GF-D8 (cell line): Measurements from ENCODE around the gene HMGN3.

Source experiments
- DNase-seq: peaks from one replicate; lab custom pipeline; 2025; lab: John Stamatoyannopoulos, UW

The HMGN3 gene

DNA sequence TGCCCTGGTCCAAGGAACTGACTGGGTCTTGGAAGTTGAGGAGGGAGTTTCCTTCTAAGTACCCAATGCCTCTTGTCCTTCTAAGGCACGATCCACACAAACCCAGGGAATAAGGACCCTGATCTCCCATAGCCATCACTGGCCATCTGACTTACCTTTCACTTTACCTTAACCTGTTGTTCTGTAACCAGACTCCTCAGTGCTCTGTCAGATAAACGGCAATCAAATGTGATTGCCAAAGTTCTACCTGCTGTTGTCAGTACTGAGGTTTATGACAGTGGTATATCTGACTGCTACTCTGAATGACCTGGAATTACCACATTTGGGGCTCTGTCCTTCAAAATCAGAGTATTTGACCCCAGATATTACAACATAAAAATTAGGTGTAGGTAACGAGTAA is 49.8 kb downstream of the HMGN3 start:
- no peak for DNase-seq

DNA sequence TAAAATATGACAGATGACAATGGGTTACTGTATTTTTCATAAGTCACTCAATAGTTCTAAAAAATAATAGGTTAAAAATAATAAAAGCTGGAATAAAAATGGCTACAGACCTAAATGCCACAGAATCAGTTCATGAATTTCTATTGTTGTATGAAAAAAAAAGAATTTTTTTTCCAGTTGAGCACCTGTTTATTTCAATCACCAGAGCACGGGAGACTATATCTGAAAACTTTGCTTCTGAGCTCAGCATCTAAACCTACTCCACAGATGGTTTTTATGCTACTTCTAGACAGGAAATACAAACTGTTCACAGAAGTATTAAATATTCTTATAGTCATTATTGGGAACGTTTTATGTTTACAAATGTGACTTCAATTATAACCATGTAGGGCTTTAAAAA is 50.4 kb downstream of the HMGN3 start:
- no peak for DNase-seq

DNA sequence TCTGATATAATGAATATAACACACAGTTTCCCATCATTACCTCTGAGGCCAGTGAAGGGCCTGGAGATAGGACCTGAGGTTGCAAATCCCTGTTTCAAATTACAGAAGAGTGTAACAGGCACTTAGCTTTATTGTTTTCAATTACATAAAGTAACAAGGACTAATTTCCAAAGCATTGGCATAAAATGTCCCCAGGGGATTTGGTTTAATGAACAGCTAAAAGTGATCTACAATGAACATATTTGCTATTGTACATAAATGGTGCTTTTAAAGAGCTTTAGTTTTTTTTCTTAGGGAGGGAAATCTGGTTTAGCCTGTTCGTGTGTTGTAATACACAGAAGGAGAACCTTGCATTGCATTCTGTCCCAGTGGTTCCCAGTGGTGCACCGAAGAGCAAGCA is 54.4 kb downstream of the HMGN3 start:
- no peak for DNase-seq

DNA sequence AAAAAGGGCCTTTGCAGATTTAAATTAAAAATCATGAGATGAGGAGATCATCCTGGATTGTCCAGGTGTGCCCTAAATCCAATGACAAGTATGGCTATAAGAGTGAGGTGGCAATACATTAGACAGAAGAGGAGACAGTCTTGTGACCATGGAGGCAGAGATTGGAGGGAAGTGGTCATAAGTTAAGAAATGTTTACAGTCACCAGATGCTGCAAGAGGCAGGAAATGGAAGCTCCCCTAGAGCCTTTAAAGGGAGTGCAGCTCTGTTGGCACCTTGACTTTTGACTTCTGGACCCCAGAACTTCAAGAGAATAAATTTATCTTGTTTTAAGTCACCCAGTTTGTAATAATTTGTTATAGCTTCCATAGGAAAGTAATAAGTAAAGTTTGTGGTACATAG is 61.1 kb downstream of the HMGN3 start:
- DNase-seq = peak; percentile 9

DNA sequence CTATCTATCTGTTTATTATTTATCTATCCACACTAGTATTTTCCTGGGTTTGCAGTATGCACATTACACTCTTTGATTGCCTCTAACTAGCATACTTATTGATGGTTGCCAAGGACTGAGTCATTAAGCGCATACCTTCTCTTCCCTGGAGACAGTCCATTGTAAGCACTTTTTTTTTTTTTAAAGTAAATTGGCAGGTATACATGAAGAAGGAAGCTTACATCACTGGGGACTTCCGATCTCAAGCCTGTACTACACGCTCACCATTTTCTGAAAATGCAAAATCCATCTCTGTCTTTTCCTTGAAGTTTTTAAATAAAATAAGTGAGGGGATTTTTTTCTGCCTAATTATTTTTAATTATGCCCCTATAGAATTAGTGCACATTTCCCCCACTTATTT is 63.5 kb downstream of the HMGN3 start:
- DNase-seq = no peak

DNA sequence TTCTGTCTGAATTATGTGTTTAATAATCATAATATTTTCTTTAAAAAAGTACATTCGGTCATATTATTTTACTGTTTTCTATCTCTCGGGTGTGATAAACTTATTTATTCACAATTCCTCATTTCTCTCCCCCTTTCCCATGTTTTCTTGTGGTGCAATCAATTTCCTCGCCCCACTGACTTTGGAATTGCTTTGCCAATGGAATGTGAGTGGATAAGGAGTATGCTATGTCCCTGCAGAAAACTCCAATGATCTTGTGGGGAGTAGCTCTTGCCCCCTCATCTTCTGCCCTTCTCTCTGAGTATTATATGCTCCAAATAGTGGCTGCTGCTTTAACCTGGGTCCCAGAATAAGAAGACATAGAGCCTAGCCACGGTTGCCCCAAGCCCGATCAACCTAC is 64.1 kb downstream of the HMGN3 start:
- DNase-seq = no peak

DNA sequence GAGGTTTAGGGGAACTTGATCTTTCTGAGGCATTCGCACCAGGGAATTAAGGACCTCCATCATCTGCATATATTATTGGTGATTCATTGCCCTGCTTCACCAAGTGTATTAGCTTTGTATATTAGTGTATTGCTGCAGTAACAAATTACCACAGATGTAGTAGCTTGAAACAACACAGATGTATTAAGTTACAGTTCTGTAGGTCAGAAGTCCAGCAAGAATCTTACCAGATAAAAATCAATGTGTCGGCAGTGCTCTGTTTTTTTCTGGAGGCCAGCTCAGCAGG is 65.8 kb downstream of the HMGN3 start:
- no peak for DNase-seq

DNA sequence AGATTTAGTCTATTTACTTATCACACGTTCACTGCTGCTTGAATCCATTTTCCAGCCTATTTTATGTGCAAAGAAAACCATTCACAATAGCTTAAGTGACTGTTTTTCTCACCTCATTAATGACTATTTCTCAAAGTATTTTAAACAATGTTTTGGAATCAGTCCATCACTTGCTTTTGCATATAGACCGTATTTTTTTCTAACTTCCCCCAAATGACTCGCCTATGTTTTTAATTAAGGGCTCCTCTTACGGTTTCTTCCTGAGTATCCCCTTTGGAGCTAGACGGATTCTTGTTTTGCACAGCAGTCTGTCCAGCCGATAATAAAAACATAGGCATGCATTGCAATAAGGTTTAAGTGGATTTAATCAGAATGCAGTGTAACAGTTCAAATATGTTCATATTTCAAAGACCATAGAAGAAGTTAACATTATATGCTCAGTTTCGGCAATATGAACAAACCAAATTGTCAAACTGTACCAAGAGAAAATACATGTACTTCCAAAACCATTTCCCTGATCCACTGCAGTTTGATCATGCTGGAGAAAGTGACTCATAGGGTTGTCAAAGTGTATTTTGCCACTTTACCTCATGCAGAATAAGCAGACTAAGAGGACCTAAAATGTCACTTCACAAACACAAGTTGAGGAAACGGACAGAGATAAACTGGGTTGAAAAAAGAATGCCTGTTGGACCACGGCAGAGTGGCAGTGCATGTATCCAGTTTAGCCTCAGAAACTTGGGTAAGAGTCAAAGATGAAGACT is 66.4 kb downstream of the HMGN3 start:
- no peak for DNase-seq

DNA sequence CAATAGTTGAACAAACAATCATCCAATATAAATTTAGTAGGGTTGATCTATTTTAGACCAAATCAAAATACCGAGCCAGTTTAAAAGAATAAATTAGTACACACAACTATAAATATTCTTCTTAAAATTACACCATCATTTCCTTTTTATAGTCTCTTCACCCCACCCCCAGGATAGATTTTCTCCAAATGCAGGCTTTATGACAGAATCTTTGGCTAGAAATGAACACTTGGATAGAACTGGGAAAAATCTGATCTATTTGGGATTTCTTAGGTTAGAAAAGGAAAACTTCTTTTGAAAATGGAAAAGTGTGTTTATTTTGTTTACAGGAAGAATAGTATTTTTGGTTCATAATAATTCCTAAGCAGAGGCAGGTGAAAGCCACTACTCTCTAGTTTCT is 74.6 kb downstream of the HMGN3 start:
- no peak for DNase-seq

DNA sequence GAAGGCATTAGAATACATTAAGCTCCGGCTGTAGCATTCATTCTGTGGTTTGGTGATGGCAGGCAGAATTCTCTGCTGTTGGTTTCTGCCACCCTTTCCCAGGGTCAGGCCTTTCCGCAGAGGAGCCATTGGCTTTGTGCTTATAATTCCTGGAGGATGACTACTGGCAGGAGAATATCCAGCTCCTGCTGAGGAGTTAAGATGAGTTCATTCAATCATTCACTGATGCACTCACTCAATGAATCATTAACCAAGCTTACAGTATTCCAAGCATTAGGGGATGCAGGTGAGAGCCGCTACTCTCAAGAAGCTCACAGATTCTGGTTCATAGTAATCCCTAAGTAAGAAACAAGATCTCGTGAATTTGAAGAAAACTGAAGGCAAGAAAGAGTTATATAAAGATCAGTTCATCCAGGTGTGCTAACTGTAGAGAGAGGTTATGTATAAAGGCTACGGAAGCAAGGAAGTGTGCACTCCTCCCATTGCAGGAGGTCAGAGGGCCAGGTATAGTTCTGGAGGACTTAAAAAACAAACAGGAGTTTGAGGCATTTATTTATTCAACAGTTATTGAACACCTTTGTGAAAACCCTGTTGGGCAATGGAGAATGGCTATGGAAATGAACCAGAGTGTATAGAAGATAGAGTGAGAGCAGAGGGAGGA is 75.5 kb downstream of the HMGN3 start:
- no peak for DNase-seq

DNA sequence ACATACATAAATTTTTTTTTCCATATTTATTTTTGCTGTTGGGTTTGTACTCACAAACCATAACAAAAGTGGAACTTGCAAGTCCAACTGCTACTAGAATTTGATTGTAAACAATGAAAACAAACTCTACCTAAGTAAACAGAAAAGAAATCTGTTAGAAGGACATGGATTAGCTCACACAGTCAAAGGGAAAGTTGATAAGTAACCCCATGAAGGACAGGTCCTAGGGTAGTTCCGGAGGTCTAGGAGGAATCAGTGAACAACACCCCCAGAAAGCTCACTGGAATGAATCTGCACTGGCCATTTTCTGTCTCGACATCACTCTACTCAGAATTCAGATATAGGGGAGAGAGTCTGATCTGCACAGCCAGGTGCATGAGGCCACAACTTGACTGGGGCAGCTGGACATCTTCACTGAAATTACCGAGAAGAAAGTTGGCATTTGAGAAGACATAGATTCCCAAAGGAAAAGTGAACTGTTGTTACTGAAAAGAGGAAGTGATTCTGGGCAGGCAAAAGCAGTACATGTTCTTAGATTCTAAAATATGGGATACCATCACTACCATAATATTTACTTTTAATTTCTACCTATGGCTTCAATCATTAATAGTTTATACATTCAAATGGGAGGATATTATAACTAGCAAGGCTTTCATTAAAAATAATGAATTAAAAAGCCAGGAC is 76.4 kb downstream of the HMGN3 start:
- DNase-seq = no peak

DNA sequence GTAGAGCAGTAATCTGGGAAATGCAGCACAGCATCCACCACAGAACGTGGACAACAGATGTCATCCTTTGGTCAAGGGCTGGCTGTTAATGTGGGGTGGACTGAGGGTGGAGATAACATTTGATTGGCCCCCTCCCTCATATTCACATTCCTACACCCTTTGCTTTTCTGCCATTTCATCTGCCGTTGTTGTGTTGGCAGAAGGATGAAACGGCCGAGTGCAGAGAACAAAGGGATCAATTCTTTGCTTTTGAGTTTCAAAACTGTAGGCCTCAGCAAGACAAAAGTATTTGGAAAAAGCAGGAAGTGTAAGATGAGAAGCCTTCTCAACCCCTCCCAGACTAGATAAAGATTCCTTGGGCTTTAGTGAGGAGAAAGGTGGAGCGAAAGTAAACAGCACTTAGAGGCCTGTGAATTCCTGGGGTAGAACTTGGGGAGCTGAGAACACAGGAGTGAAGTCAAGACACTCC is 82.2 kb downstream of the HMGN3 start:
- DNase-seq = no peak
